Activated naive CD8-positive, alpha-beta T cell (primary cell): Measurements from ENCODE around the gene SERPINB6.

Experiments used
- H3K27ac Mint-ChIP-seq: one replicate; pipeline ENCODE4 v1.8.0; 2021; ENCODE audit warnings: mixed read lengths
- H3K27me3 Mint-ChIP-seq: one replicate; pipeline ENCODE4 v1.8.0; 2021; ENCODE audit warnings: mixed read lengths
- H3K36me3 Mint-ChIP-seq: one replicate; pipeline ENCODE4 v1.8.0; 2021; ENCODE audit warnings: mixed read lengths
- H3K4me1 Mint-ChIP-seq: one replicate; pipeline ENCODE4 v1.8.0; 2021; ENCODE audit warnings: low read depth, mixed read lengths
- H3K4me3 Mint-ChIP-seq: one replicate; pipeline ENCODE4 v1.8.0; 2021; ENCODE audit warnings: mild to moderate bottlenecking, mixed read lengths
- H3K9me3 Mint-ChIP-seq: one replicate; pipeline ENCODE4 v1.8.0; 2021; ENCODE audit warnings: low read depth, mixed read lengths

The SERPINB6 gene

GRCh38 chr6:2960935-2961334, 10.4 kb downstream of the SERPINB6 start:
- H3K4me1 Mint-ChIP-seq = peaks cover 32% of the 10 kb centered on the region
- H3K27ac Mint-ChIP-seq = no peak overlapping the region
- no peaks in the 10 kb centered on the region for H3K36me3 Mint-ChIP-seq
- no peaks in the 10 kb centered on the region for H3K27me3 Mint-ChIP-seq
- H3K9me3 Mint-ChIP-seq = no peaks in the 10 kb centered on the region
- no peak overlapping the region for H3K4me3 Mint-ChIP-seq

GRCh38 chr6:2959909-2960719, 11.3 kb downstream of the SERPINB6 start:
- Mint-ChIP-seq H3K36me3 (no peaks in the 10 kb centered on the region), H3K27ac (peak overlapping the region; percentile 43), H3K4me3 (no peak overlapping the region), H3K27me3 (no peaks in the 10 kb centered on the region), H3K9me3 (no peaks in the 10 kb centered on the region), H3K4me1 (peaks cover 32% of the 10 kb centered on the region)

GRCh38 chr6:2958776-2959175, 12.6 kb downstream of the SERPINB6 start:
- peaks cover 2% of the 10 kb centered on the region for H3K36me3 Mint-ChIP-seq
- no peak overlapping the region for H3K4me3 Mint-ChIP-seq
- H3K27me3 Mint-ChIP-seq = no peaks in the 10 kb centered on the region
- H3K4me1 Mint-ChIP-seq = peaks cover 30% of the 10 kb centered on the region
- H3K27ac Mint-ChIP-seq = peak overlapping the region; percentile 54
- H3K9me3 Mint-ChIP-seq = no peaks in the 10 kb centered on the region

GRCh38 chr6:2958331-2958711, 13.0 kb downstream of the SERPINB6 start:
- peak overlapping the region; percentile 54 for H3K27ac Mint-ChIP-seq
- H3K4me1 Mint-ChIP-seq = peaks cover 26% of the 10 kb centered on the region
- H3K36me3 Mint-ChIP-seq = peaks cover 2% of the 10 kb centered on the region
- H3K4me3 Mint-ChIP-seq = no peak overlapping the region
- H3K27me3 Mint-ChIP-seq = no peaks in the 10 kb centered on the region
- no peaks in the 10 kb centered on the region for H3K9me3 Mint-ChIP-seq

GRCh38 chr6:2957696-2958330, 13.6 kb downstream of the SERPINB6 start:
- Mint-ChIP-seq H3K27ac (no peak overlapping the region), H3K4me1 (peaks cover 26% of the 10 kb centered on the region)

GRCh38 chr6:2956930-2957685, 14.3 kb downstream of the SERPINB6 start:
- H3K27ac Mint-ChIP-seq = no peak overlapping the region
- H3K4me1 Mint-ChIP-seq = peaks cover 25% of the 10 kb centered on the region
- no peaks in the 10 kb centered on the region for H3K27me3 Mint-ChIP-seq

More at GRCh38 chr6:2957696-2958330, 13.6 kb downstream of the SERPINB6 start:
- Mint-ChIP-seq H3K36me3 (peaks cover 2% of the 10 kb centered on the region), H3K27me3 (no peaks in the 10 kb centered on the region), H3K9me3 (no peaks in the 10 kb centered on the region), H3K4me3 (no peak overlapping the region)

GRCh38 chr6:2953098-2953497, 18.3 kb downstream of the SERPINB6 start:
- H3K27ac Mint-ChIP-seq = no peak overlapping the region
- H3K4me1 Mint-ChIP-seq = peaks cover 18% of the 10 kb centered on the region
- no peak overlapping the region for H3K4me3 Mint-ChIP-seq

More at GRCh38 chr6:2956930-2957685, 14.3 kb downstream of the SERPINB6 start:
- Mint-ChIP-seq H3K9me3 (no peaks in the 10 kb centered on the region), H3K4me3 (no peak overlapping the region), H3K36me3 (peaks cover 2% of the 10 kb centered on the region)

GRCh38 chr6:2952557-2953095, 18.7 kb downstream of the SERPINB6 start:
- H3K27me3 Mint-ChIP-seq = no peaks in the 10 kb centered on the region
- peak overlapping the region; percentile 53 for H3K4me3 Mint-ChIP-seq
- no peaks in the 10 kb centered on the region for H3K9me3 Mint-ChIP-seq
- no peak overlapping the region for H3K27ac Mint-ChIP-seq
- H3K36me3 Mint-ChIP-seq = peaks cover 5% of the 10 kb centered on the region
- peaks cover 14% of the 10 kb centered on the region for H3K4me1 Mint-ChIP-seq

More at GRCh38 chr6:2953098-2953497, 18.3 kb downstream of the SERPINB6 start:
- H3K9me3 Mint-ChIP-seq = no peaks in the 10 kb centered on the region
- H3K36me3 Mint-ChIP-seq = peaks cover 5% of the 10 kb centered on the region
- no peaks in the 10 kb centered on the region for H3K27me3 Mint-ChIP-seq

- H3K27ac Mint-ChIP-seq = peak overlapping the region; percentile 50
- no peaks in the 10 kb centered on the region for H3K9me3 Mint-ChIP-seq
- H3K4me1 Mint-ChIP-seq = peaks cover 13% of the 10 kb centered on the region
- H3K27me3 Mint-ChIP-seq = no peaks in the 10 kb centered on the region
- no peak overlapping the region for H3K4me3 Mint-ChIP-seq
- H3K36me3 Mint-ChIP-seq = peaks cover 5% of the 10 kb centered on the region
Measured at GRCh38 chr6:2951728-2952127, 19.6 kb downstream of the SERPINB6 start.

GRCh38 chr6:2950713-2951112, 20.7 kb downstream of the SERPINB6 start:
- no peaks in the 10 kb centered on the region for H3K9me3 Mint-ChIP-seq
- H3K27ac Mint-ChIP-seq = no peak overlapping the region
- H3K36me3 Mint-ChIP-seq = peaks cover 5% of the 10 kb centered on the region
- H3K27me3 Mint-ChIP-seq = no peaks in the 10 kb centered on the region
- no peak overlapping the region for H3K4me3 Mint-ChIP-seq
- peaks cover 13% of the 10 kb centered on the region for H3K4me1 Mint-ChIP-seq

GRCh38 chr6:2949536-2950083, 21.8 kb downstream of the SERPINB6 start:
- H3K36me3 Mint-ChIP-seq = peaks cover 5% of the 10 kb centered on the region
- no peak overlapping the region for H3K4me3 Mint-ChIP-seq

GRCh38 chr6:2949121-2949520, 22.2 kb downstream of the SERPINB6 start:
- Mint-ChIP-seq H3K36me3 (peaks cover 4% of the 10 kb centered on the region), H3K27ac (no peak overlapping the region), H3K4me3 (no peak overlapping the region), H3K9me3 (no peaks in the 10 kb centered on the region), H3K4me1 (peaks cover 14% of the 10 kb centered on the region), H3K27me3 (no peaks in the 10 kb centered on the region)

More at GRCh38 chr6:2949536-2950083, 21.8 kb downstream of the SERPINB6 start:
- Mint-ChIP-seq H3K9me3 (no peaks in the 10 kb centered on the region), H3K27ac (no peak overlapping the region), H3K4me1 (peaks cover 13% of the 10 kb centered on the region), H3K27me3 (no peaks in the 10 kb centered on the region)

GRCh38 chr6:2948228-2949025, 22.9 kb downstream of the SERPINB6 start:
- H3K27me3 Mint-ChIP-seq = no peaks in the 10 kb centered on the region
- H3K27ac Mint-ChIP-seq = no peak overlapping the region
- H3K4me1 Mint-ChIP-seq = peaks cover 17% of the 10 kb centered on the region
- H3K4me3 Mint-ChIP-seq = no peak overlapping the region
- peaks cover 3% of the 10 kb centered on the region for H3K36me3 Mint-ChIP-seq
- no peaks in the 10 kb centered on the region for H3K9me3 Mint-ChIP-seq

GRCh38 chr6:2947445-2947844, 23.9 kb downstream of the SERPINB6 start:
- Mint-ChIP-seq H3K27ac (no peak overlapping the region), H3K4me1 (peaks cover 25% of the 10 kb centered on the region), H3K27me3 (no peaks in the 10 kb centered on the region), H3K36me3 (peaks cover 3% of the 10 kb centered on the region), H3K9me3 (no peaks in the 10 kb centered on the region), H3K4me3 (no peak overlapping the region)
